Psoas muscle (tissue), 8 donors: Measurements from ENCODE around the gene FOXO1. TPM values are rescaled to one million over a fixed set of nuclear protein-coding genes. Genes with fewer than 3 reads are reported as not detected.

Source experiments
- ATAC-seq, 4 donors: fragments of 200-7000 bp; cut with Tn5 transposase; one replicate each; pipeline ENCODE4 v1.9.1; 2020; ENCODE audit warnings: moderate library complexity in 3 of 4, mild to moderate bottlenecking in 2 of 4
- DNase-seq, 2 donors: peaks; one replicate each; pipeline ENCODE4 v3.0.0-alpha.2; 2020
- H3K27ac ChIP-seq: fragments of 200-600 bp; one replicate; pipeline ENCODE4 v1.8.0; 2022
- H3K27me3 ChIP-seq, 3 donors: fragments of 200-600 bp in 1 of 3; one replicate each; pipeline versions ENCODE4 v1.6.1 to v1.8.0; 2013 to 2022; ENCODE audit warnings: low read length in 2 of 3, mild to moderate bottlenecking in 2 of 3, moderate library complexity in 1 of 3; ENCODE audit not compliant: insufficient read depth in 3 of 3
- H3K36me3 ChIP-seq, 2 donors: fragments of 200-600 bp in 1 of 2; one replicate each; pipeline versions ENCODE4 v1.6.1 to v1.8.0; 2013 to 2022; ENCODE audit warnings: low read depth in 1 of 2, mild to moderate bottlenecking in 1 of 2, moderate library complexity in 1 of 2; ENCODE audit not compliant: insufficient read depth in 1 of 2
- H3K4me1 ChIP-seq: fragments of 200-600 bp; one replicate; pipeline ENCODE4 v1.8.0; 2022
- H3K4me3 ChIP-seq: fragments of 200-600 bp; one replicate; pipeline ENCODE4 v1.8.0; 2022; ENCODE audit warnings: mild to moderate bottlenecking
- H3K9me3 ChIP-seq: fragments of 200-600 bp; one replicate; pipeline ENCODE4 v1.8.0; 2022
- WGBS, 3 donors: extraction: QIAGEN DNeasy Blood & Tissue Kit; methylation state at CpG; one replicate each; pipeline versions ENCODE4 v1.1.6 to v1.1.7; 2013; 5-methylcytosine and 5-hydroxymethylcytosine counted together
- intact Hi-C, 2 donors: fragments of 100-400 bp; cut with DNase I; formaldehyde crosslinking; loops; one replicate each; pipeline versions ENCODE4 v1.11.0 to v1.14.2; 2022
- polyA plus RNA-seq, 3 donors: library from polyadenylated mRNA; stranded (reverse); fragments of 200-250 nt; gene quantifications; one replicate each; pipeline ENCODE4 v1.2.3, GENCODE V29; 2013
- total RNA-seq, 4 donors: library from RNA; stranded (reverse); fragmentation: NEBNext Ultra II Directional in 2 of 4; extraction: Animal tissue kit (Norgen Biotek cat#: 25700) in 2 of 4; gene quantifications; one replicate each; pipeline versions ENCODE4 v1.2.1 to v1.2.4, GENCODE V29; 2021 to 2023
- TF ChIP-seq, protein P1 (sequence below): fragments of 200-600 bp; IDR thresholded peaks from one replicate; pipeline ENCODE4 v1.8.0; 2022; ENCODE audit warnings: antibody characterized with exemption
- donor health status: healthy with polysubstance abuse.
- donor health status: DM: no; HTN: no; CAD: no; lungs with moderate emphysema.
- donor health status: Bipolar disorder and iron deficiency.
- donor health status: healthy.
- donor health status: DM: yes; HTN: yes; CAD: no.
- donor health status: DM: no; HTN: no; CAD: no.
- donor health status: DM: no; HTN: no; CAD: no.
- donor health status: DM: yes; HTN: yes; CAD: no.

The FOXO1 gene
- total and polyA plus RNA-seq, 7 donors: 23.8 to 160 (median 68.3) TPM

DNA sequence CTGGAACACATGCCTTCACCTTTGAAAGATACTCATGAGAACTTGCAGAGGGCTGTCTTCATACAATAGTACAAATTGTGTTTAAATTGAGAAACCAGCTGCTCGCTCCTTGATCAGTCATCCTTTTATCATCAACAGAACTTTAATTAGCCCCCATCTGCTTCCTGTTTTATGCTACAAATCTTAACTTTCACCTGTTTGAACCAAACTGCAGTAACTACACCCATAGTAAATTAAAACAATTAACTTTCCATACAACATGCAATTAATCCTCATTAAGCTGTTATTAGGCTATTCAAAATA is 85.2 kb downstream of the FOXO1 start:
- DNase-seq (no peak), ATAC-seq (no peak)
- intact Hi-C loops: no loop called here
- Histone ChIP-seq H3K27me3 (no peaks in the 10 kb centered on the region), H3K4me1 (peaks cover 66% of the 10 kb centered on the region), H3K36me3 (no peaks in the 10 kb centered on the region), H3K4me3 (no peak overlapping the region), H3K9me3 (peaks cover 6% of the 10 kb centered on the region), H3K27ac (no peak overlapping the region)
- TF ChIP-seq, protein P1, sequence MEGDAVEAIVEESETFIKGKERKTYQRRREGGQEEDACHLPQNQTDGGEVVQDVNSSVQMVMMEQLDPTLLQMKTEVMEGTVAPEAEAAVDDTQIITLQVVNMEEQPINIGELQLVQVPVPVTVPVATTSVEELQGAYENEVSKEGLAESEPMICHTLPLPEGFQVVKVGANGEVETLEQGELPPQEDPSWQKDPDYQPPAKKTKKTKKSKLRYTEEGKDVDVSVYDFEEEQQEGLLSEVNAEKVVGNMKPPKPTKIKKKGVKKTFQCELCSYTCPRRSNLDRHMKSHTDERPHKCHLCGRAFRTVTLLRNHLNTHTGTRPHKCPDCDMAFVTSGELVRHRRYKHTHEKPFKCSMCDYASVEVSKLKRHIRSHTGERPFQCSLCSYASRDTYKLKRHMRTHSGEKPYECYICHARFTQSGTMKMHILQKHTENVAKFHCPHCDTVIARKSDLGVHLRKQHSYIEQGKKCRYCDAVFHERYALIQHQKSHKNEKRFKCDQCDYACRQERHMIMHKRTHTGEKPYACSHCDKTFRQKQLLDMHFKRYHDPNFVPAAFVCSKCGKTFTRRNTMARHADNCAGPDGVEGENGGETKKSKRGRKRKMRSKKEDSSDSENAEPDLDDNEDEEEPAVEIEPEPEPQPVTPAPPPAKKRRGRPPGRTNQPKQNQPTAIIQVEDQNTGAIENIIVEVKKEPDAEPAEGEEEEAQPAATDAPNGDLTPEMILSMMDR: no peak
- 67 to 94% (median 71%) methylated on average over 1 of the region's 1 CpG for WGBS, 3 donors

DNA sequence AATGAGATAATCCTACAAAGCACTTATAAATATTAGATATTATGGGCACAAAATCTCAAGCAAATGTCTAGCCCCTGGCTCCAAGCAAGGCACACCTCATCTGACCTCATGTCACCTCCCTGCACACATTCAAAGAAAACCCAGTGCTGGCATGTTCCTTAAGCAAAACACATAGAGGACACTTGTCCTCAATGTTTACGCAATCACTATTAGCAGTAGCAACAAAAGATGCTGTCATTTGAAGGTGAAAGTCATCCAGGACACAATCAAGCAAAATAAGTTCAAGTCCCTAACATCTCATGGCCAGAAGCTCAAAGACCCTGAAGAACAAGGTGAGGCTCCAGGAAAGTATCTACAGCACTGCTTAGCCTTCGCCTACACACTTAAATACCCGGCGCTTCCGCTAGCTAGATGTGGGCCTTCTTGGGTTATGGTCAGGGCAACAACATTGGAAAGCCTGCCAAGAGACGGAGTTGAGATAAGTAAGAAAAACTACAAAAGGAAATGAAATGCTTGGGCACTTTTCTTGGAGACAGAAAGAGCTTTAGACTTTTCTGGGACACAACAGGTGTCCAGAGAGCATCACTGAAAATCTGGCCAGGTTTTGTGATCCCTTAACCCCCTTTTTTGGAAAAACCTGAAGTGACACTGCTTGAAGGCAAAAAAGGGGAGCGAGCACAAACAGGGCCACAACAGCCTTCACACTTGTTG is 85.7 kb downstream of the FOXO1 start:
- peaks cover 6% of the 10 kb centered on the region for H3K9me3 ChIP-seq
- ATAC-seq (peak in 2 of 4 donors; percentile 37 to 39), DNase-seq (no peak)
- no peak overlapping the region for H3K27ac ChIP-seq
- WGBS, 3 donors: 71 to 79% (median 72%) methylated on average over 7 of the region's 7 CpGs
- intact Hi-C loops: no loop called here
- TF ChIP-seq, protein P1: no peak
- peaks cover 65% of the 10 kb centered on the region for H3K4me1 ChIP-seq
- H3K27me3 ChIP-seq: no peaks in the 10 kb centered on the region
- no peak overlapping the region for H3K4me3 ChIP-seq
- H3K36me3 ChIP-seq: no peaks in the 10 kb centered on the region

DNA sequence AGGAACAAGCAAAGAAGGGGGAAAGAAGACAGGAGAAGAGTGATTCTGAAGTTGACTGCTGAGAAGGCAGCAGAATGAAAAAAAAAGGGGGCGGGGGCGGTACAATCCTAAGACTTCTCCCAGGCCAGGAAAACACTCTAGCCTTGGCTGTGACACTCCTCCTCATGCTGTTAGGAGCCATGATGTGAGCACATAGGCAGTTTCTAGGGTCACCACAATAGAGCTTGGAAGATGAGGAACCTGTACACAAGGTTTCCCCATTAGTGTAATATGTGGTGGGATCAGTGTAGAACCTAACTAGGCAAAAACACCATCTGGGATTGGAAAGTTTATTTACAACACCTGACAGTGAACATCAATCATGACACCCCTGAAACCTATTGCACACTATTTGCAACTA is 86.9 kb downstream of the FOXO1 start:
- no peaks in the 10 kb centered on the region for H3K27me3 ChIP-seq
- H3K9me3 ChIP-seq: peaks cover 6% of the 10 kb centered on the region
- intact Hi-C loops: no loop called here
- 94 to 100% (median 100%) methylated on average over 2 of the region's 2 CpGs for WGBS, 3 donors
- H3K36me3 ChIP-seq: no peaks in the 10 kb centered on the region
- TF ChIP-seq, protein P1: no peak
- ATAC-seq (peak in 2 of 4 donors; percentile 14 to 18), DNase-seq (no peak)
- H3K4me1 ChIP-seq: peaks cover 68% of the 10 kb centered on the region
- no peak overlapping the region for H3K27ac ChIP-seq
- no peak overlapping the region for H3K4me3 ChIP-seq

DNA sequence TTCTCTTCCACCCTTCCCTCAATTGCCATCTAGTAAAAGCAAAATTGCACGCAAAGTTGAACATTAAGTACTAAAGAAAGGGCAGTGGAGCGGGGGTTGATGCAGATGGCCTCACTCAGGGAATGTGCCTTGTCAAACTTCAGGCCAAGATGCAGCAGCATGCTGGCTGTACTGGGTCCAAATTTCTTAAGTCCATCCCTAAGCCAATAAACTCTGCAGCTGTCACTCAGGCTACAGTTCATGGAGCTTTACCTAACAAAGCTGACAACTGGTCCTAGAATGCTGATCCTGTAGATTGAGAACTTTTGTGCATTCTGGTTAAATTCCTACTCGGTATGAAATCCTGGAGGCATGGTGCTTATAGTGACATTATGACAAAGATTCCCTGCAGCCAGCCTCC is 88.4 kb downstream of the FOXO1 start:
- WGBS, 3 donors: 22 to 38% (median 27%) methylated on average over 3 of the region's 3 CpGs
- H3K27ac ChIP-seq: no peak overlapping the region
- peaks cover 3% of the 10 kb centered on the region for H3K9me3 ChIP-seq
- no peaks in the 10 kb centered on the region for H3K36me3 ChIP-seq
- H3K4me1 ChIP-seq: peaks cover 80% of the 10 kb centered on the region
- ATAC-seq (peak; percentile 49 to 67 (median 56)), DNase-seq (no peak)
- intact Hi-C loops: no loop called here
- no peak overlapping the region for H3K4me3 ChIP-seq
- TF ChIP-seq, protein P1: no peak
- no peaks in the 10 kb centered on the region for H3K27me3 ChIP-seq

DNA sequence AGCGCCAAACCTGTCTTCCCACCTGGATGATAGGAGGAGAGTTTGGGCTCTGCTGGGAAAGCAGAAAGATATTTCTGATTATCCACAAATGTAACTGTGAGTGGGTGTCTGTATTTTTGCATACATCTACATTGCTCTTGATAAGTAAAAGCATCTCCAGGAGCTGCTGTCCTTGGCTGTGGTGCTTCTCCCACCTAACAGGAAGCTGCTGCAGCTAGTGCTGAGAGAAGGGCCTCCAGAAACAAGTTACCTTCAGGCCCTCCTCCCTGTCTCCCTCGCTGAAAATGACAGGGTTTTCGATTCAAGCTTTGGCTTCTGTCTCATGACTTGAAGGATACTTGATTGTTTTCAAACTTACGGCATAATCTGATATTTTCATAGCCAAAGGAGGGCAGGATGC is 90.1 kb downstream of the FOXO1 start:
- no peaks in the 10 kb centered on the region for H3K9me3 ChIP-seq
- H3K36me3 ChIP-seq: no peaks in the 10 kb centered on the region
- H3K27me3 ChIP-seq: no peaks in the 10 kb centered on the region
- WGBS, 3 donors: 70 to 75% (median 71%) methylated on average over 4 of the region's 4 CpGs
- no peak overlapping the region for H3K27ac ChIP-seq
- TF ChIP-seq, protein P1: no peak
- no peak overlapping the region for H3K4me3 ChIP-seq
- ATAC-seq (no peak), DNase-seq (no peak)
- H3K4me1 ChIP-seq: peaks cover 90% of the 10 kb centered on the region
- intact Hi-C loops: no loop called here
